ENCODE measurements around the gene STK39. TPM values are rescaled to one million over a fixed set of nuclear protein-coding genes. Genes with fewer than 3 reads are reported as not detected.

STK39 gene
- total RNA-seq, 1 experiment from 2014 or later, result 15.9 TPM

DNA sequence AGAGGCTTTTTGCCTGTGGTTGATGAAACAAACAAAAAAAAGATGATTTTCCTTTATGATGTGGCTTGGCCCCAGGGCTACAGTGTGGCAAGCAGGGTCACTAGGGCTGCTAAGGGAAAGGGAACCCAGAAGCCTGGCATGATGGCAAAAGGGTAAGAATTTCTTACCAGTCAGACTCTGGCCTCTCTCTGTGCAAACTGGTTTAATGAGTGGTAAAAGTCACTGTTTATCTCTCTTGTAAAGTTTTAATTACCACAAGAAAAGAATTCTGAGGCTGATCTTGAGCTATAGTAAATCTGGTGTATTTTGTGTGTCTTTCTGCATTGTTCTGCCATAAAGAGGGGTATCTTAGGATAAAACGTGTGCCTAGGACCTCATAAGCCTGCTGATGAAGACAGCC lies 275.4 kb downstream of the STK39 start:
- no peaks in the 10 kb centered on the region for H3K36me3 ChIP-seq (ENCODE audit: insufficient read depth, low read length, poor library complexity, severe bottlenecking)
- intact Hi-C loops (cut with micrococcal nuclease; ENCODE audit: unreplicated experiment), result no loop called here
- no peaks in the 10 kb centered on the region for H3K27me3 ChIP-seq (replicated peaks; ENCODE audit: insufficient read depth, low read depth, low read length, poor library complexity)
- CTCF ChIA-PET, result no interaction called here
- no peak overlapping the region for H3K27ac ChIP-seq (ENCODE audit: low read depth, low read length, poor library complexity, severe bottlenecking)
- POLR2A ChIA-PET (ENCODE audit: low non-redundant PET), result no interaction called here
- BruUV-seq (replicated peaks), result no TSS peak
- H3K4me1 ChIP-seq (ENCODE audit: insufficient read depth, low read length, poor library complexity, severe bottlenecking), result no peaks in the 10 kb centered on the region
- no peak overlapping the region for H3K4me3 ChIP-seq (ENCODE audit: low read depth, low read length, poor library complexity, severe bottlenecking)
- DNase-seq (ENCODE audit: low spot score), result no peak
- peaks cover 11% of the 10 kb centered on the region for H3K9me3 ChIP-seq (ENCODE audit: low read depth, low read length, poor library complexity, severe bottlenecking)
- no peak for TF ChIP-seq EZH2 (IDR thresholded peaks at IDR 0.05; ENCODE audit: borderline replicate concordance, low read depth, low read length, poor library complexity, severe bottlenecking)
- TF ChIP-seq, protein P1, sequence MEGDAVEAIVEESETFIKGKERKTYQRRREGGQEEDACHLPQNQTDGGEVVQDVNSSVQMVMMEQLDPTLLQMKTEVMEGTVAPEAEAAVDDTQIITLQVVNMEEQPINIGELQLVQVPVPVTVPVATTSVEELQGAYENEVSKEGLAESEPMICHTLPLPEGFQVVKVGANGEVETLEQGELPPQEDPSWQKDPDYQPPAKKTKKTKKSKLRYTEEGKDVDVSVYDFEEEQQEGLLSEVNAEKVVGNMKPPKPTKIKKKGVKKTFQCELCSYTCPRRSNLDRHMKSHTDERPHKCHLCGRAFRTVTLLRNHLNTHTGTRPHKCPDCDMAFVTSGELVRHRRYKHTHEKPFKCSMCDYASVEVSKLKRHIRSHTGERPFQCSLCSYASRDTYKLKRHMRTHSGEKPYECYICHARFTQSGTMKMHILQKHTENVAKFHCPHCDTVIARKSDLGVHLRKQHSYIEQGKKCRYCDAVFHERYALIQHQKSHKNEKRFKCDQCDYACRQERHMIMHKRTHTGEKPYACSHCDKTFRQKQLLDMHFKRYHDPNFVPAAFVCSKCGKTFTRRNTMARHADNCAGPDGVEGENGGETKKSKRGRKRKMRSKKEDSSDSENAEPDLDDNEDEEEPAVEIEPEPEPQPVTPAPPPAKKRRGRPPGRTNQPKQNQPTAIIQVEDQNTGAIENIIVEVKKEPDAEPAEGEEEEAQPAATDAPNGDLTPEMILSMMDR (conservative IDR thresholded peaks at IDR 0.05; ENCODE audit: low read depth, low read length), result no peak

DNA sequence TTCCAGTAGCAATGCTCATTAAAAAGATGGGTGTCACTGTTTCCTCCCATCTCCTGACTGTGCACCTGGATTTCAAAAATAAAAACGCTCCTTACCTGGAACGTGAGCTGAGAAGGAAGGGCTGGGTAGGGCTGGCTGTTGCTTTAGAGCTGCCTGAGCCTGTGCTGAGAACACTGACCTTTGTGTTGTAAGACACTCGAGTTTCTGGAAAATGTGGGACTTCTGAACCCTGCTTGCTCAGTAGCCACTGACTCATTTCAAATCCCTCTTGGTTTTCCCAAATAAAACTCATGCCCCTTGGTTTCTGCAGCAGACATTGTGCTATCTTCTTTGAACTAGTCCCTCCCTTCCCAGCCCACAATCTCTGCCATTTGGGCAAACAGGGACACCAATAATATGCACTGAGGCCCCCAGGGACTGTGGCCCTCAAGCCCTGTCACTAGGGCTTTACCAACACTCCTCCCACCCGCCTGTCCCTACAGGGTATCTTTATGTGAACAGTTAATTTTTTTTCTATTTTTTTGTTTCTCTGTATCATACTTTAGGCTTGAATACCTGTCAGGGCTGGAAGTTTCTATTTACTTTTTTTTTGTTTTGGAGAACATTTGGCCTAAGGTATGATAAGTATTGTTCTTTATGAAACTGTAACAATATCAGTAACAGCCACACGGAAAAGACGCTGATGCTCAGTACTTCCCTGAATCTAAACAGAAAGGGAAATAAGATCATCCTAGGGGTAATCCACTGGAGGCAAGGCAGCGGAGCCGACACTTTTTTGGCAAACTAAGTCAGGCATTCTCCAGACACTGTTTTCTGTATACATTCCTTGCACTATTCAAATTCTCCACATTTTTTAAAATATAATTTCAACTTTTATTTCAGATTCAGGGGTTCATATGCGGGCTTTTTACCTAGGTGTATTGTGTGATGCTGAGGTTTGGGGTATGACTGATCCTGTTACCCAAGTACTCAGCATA lies 280.2 kb downstream of the STK39 start:
- H3K27me3 ChIP-seq (replicated peaks; ENCODE audit: insufficient read depth, low read depth, low read length, poor library complexity), result no peaks in the 10 kb centered on the region
- no peak for DNase-seq (ENCODE audit: low spot score)
- no TSS peak for BruUV-seq (replicated peaks)
- POLR2A ChIA-PET (ENCODE audit: low non-redundant PET), result no interaction called here
- CTCF ChIA-PET, result no interaction called here
- no peak overlapping the region for H3K4me3 ChIP-seq (ENCODE audit: low read depth, low read length, poor library complexity, severe bottlenecking)
- TF ChIP-seq, protein P1 (conservative IDR thresholded peaks at IDR 0.05; ENCODE audit: low read depth, low read length), result no peak
- no peak for TF ChIP-seq EZH2 (IDR thresholded peaks at IDR 0.05; ENCODE audit: borderline replicate concordance, low read depth, low read length, poor library complexity, severe bottlenecking)
- no peaks in the 10 kb centered on the region for H3K4me1 ChIP-seq (ENCODE audit: insufficient read depth, low read length, poor library complexity, severe bottlenecking)
- no peak overlapping the region for H3K27ac ChIP-seq (ENCODE audit: low read depth, low read length, poor library complexity, severe bottlenecking)
- no peaks in the 10 kb centered on the region for H3K36me3 ChIP-seq (ENCODE audit: insufficient read depth, low read length, poor library complexity, severe bottlenecking)
- no peaks in the 10 kb centered on the region for H3K9me3 ChIP-seq (ENCODE audit: low read depth, low read length, poor library complexity, severe bottlenecking)
- intact Hi-C loops (cut with micrococcal nuclease; ENCODE audit: unreplicated experiment), result no loop called here

DNA sequence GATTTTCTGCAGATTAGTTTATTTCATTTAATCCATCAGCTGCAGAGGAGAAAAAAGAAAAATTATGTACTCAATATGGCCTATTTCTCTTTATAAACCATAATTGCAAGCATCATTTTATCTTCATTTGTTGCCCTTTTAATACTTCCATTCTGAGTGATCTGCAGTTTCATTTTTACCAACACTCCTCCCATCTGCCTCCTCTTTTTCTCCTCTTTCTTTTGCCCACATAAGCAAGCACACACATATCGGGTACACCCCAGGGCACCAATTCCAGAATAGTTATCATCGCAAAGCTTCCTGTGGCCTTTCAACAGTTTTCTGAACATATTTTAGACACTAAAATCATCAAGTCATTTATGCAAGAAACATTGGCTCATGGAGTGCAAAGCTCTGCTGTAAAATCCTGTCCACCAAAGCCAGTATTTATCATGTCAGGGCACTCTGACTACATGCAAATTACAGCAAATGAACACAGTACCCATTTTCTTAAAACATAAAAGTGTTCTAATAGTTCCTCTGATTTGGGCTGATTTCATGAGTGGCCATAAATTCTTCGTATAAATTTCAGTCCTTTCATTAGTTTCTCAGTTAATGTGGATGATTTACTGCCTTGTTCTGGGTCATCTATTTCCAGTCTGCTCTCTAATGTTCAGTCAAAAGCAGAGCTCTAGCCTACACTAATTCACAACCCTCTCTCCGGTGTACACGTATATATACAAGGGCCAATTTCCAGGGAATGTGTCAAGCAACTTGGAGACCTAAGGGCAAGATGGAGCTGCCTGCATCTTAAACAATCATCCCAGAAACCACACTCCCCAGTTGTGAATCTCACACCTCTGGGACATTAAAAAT lies 281.3 kb downstream of the STK39 start:
- intact Hi-C loops (cut with micrococcal nuclease; ENCODE audit: unreplicated experiment), result loop anchor here (2.0 kb wide), 1 partner anchor 153 kb away; no protein-coding TSS in a partner anchor
- ChIA-PET POLR2A (ENCODE audit: low non-redundant PET) (no interaction called here), CTCF (interaction anchor here (1.1 kb wide), 1 partner anchor 153 kb away, joined by 4 read pairs; no protein-coding TSS in a partner anchor)
- no peak for TF ChIP-seq EZH2 (IDR thresholded peaks at IDR 0.05; ENCODE audit: borderline replicate concordance, low read depth, low read length, poor library complexity, severe bottlenecking)
- TF ChIP-seq, protein P1 (conservative IDR thresholded peaks at IDR 0.05; ENCODE audit: low read depth, low read length), result no peak
- H3K36me3 ChIP-seq (ENCODE audit: insufficient read depth, low read length, poor library complexity, severe bottlenecking), result no peaks in the 10 kb centered on the region
- H3K27me3 ChIP-seq (replicated peaks; ENCODE audit: insufficient read depth, low read depth, low read length, poor library complexity), result no peaks in the 10 kb centered on the region
- no peak overlapping the region for H3K4me3 ChIP-seq (ENCODE audit: low read depth, low read length, poor library complexity, severe bottlenecking)
- no TSS peak for BruUV-seq (replicated peaks)
- DNase-seq (ENCODE audit: low spot score), result no peak
- no peaks in the 10 kb centered on the region for H3K4me1 ChIP-seq (ENCODE audit: insufficient read depth, low read length, poor library complexity, severe bottlenecking)
- H3K27ac ChIP-seq (ENCODE audit: low read depth, low read length, poor library complexity, severe bottlenecking), result no peak overlapping the region
- no peaks in the 10 kb centered on the region for H3K9me3 ChIP-seq (ENCODE audit: low read depth, low read length, poor library complexity, severe bottlenecking)

All from A673 (cell line).